NT2/D1 (cell line): ENCODE results near the gene HSD17B12.
"Not testable (repeated sequence)": the region's sequence is repeated elsewhere in the genome, so short reads cannot be mapped to it uniquely, and the experiment has no call there.

Experiments
- DNase-seq: peaks from one replicate; pipeline ENCODE4 v3.0.0-alpha.2; 2011; ENCODE audit warnings: low read depth, low spot score
- H3K27me3 ChIP-seq: 2 replicates; pipeline ENCODE4 v1.6.0; 2011; ENCODE audit warnings: mild to moderate bottlenecking; ENCODE audit not compliant: insufficient read length, insufficient read depth
- H3K36me3 ChIP-seq: 2 replicates; pipeline ENCODE4 v1.6.1; 2011; ENCODE audit warnings: mild to moderate bottlenecking, low read length, mixed read lengths; ENCODE audit not compliant: insufficient read depth, insufficient read length
- H3K4me1 ChIP-seq: 2 replicates; pipeline ENCODE4 v1.5.1; 2011; ENCODE audit not compliant: insufficient read depth, insufficient read length
- H3K4me3 ChIP-seq: 2 replicates; pipeline ENCODE4 v1.5.1; 2011; ENCODE audit warnings: low read depth; ENCODE audit not compliant: insufficient read length
- H3K9ac ChIP-seq: 2 replicates; pipeline ENCODE4 v1.6.0; 2011; ENCODE audit warnings: low read depth; ENCODE audit not compliant: insufficient read length
- H3K9me3 ChIP-seq: 2 replicates; pipeline ENCODE4 v1.5.1; 2011; ENCODE audit warnings: mild to moderate bottlenecking, low read length; ENCODE audit not compliant: insufficient read depth
- SUZ12 ChIP-seq: IDR thresholded peaks from 2 replicates; pipeline ENCODE4 v1.6.1; 2011; ENCODE audit not compliant: insufficient read length, insufficient read depth; ENCODE audit errors: extremely low read depth
- YY1 ChIP-seq: IDR thresholded peaks from 2 replicates; pipeline ENCODE4 v1.6.1; 2011; ENCODE audit not compliant: insufficient read length, insufficient read depth
- ZNF274 ChIP-seq: IDR thresholded peaks from 2 replicates; pipeline ENCODE4 v1.6.1; 2011; ENCODE audit warnings: mild to moderate bottlenecking, low read depth, low read length

Gene HSD17B12

DNA sequence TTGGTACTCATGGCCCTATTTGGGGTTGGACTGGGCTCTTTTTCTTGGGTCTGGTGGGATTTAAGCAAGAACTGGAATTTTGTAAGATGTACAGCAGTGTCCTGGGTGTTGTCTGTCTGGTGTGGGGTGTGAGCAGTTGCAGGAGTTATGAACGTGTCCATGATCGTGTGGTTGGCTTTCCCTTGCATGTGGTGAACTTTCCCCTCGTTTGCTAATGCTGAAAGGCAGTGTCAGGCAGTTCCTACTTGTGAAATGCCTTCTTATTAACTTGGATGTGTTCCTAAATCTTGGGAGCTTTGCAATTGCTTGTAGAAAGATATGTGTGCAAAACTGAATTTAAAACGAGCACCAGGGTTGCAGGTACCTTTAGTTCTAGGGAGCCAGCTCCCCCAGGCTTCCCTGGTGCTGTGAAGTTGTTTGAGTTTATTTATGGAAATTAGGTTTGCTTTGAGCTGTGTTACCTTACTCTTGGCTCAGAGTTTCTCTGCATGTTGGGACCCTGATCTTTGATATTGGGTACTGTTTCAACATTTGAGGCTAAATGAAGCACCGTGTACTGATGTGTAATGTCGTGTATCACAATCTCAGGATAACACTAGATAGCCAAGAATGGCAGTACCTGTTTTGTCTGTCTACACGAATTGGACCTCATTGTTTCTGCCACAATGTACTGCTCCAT is 35.8 kb upstream of the HSD17B12 start:
- Histone ChIP-seq H3K36me3 (peaks cover 5% of the 10 kb centered on the region), H3K4me1 (no peaks in the 10 kb centered on the region), H3K4me3 (peak overlapping the region; percentile 99), H3K9ac (peak overlapping the region; percentile 98), H3K27me3 (no peaks in the 10 kb centered on the region), H3K9me3 (no peaks in the 10 kb centered on the region)
- DNase-seq, result no peak
- TF ChIP-seq YY1 (no peak), ZNF274 (no peak), SUZ12 (no peak)

DNA sequence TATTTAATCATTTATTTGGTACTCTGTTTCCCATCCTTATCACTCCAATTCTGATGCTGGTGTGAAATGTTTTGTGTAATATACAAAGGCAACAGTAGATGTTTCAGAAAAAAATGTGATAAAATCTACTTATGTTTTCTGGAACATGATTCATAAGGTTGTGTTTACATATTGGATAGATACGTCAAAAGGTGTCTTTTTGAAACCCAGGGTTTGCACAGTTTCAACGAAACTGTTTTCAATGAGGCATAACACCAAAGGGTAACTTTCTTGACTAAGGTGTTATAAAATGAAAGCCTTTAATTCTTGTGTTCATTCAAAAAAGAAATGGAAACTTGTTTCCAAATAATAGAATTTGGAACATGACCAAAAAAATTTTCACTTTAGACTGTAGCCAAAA is 33.8 kb upstream of the HSD17B12 start:
- peaks cover 8% of the 10 kb centered on the region for H3K36me3 ChIP-seq
- H3K9ac ChIP-seq, result no peak overlapping the region
- no peak for TF ChIP-seq SUZ12
- TF ChIP-seq ZNF274, result no peak
- no peak for TF ChIP-seq YY1
- no peaks in the 10 kb centered on the region for H3K27me3 ChIP-seq
- H3K4me3 ChIP-seq, result no peak overlapping the region
- H3K4me1 ChIP-seq, result no peaks in the 10 kb centered on the region
- no peaks in the 10 kb centered on the region for H3K9me3 ChIP-seq
- no peak for DNase-seq

DNA sequence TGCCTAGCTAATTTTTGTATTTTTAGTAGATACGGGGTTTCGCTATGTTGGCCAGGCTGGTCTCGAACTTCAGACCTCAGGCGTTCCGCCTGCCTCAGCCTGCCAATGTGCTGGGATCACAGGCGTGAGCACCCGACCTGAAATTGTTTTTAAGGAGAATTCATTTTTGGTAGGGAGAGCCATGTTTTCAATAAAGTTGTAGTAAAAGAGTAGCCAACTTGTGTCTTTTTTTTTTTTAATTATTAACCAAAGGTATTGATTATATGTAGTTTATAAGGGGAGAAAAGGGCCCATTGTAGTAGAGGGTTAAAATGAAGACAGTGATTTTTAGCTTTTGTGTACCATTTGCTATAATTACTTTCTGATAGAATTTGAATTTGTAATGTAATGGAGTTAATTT is 31.6 kb upstream of the HSD17B12 start:
- Histone ChIP-seq H3K36me3 (peaks cover 8% of the 10 kb centered on the region), H3K4me1 (no peaks in the 10 kb centered on the region), H3K4me3 (no peak overlapping the region), H3K27me3 (peaks cover 5% of the 10 kb centered on the region), H3K9ac (no peak overlapping the region), H3K9me3 (no peaks in the 10 kb centered on the region)
- TF ChIP-seq SUZ12 (no peak), ZNF274 (no peak), YY1 (no peak)
- DNase-seq, result no peak

DNA sequence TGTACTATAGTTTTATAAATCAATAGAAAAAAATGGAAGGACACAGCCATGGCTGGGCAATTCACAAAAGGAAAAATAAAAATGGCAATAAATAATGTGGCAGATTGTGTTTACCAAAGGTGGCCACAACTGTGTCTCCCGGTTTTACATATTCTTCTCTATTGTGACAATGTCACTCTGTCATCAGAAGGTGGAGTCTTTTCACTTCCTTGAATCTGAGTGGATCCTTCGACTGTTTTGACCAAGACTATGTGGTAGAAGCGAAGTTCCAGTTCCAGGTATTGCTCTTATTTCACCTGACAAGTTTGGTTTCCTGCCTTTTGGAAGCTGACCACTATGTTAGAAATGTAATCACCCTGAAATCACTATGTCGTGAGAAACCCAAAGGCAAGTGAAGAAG is 31.0 kb upstream of the HSD17B12 start:
- no peak for TF ChIP-seq ZNF274
- TF ChIP-seq YY1, result no peak
- no peak for TF ChIP-seq SUZ12
- no peak for DNase-seq
- Histone ChIP-seq H3K9ac (no peak overlapping the region), H3K4me3 (no peak overlapping the region), H3K27me3 (peaks cover 5% of the 10 kb centered on the region), H3K9me3 (no peaks in the 10 kb centered on the region), H3K36me3 (peaks cover 8% of the 10 kb centered on the region), H3K4me1 (no peaks in the 10 kb centered on the region)

DNA sequence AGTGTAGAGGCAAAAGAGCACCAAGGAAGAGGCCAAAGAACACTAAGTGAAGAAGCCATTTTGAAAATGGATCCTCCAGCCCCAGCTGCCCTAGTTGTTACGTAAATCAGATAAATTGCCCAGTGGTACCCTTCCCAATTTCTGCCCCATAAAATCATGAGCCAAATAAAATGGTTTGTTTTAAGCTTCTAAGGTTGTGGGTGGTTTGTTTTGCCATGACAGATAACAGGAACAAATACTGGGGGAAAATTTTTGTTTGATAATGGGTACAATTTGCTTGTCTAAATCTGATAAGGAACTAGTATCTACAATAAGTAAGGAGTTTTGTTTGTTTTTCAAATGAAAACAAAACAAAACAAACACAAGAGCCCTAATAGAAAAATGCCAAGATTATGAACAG is 30.6 kb upstream of the HSD17B12 start:
- Histone ChIP-seq H3K9ac (no peak overlapping the region), H3K36me3 (peaks cover 8% of the 10 kb centered on the region), H3K27me3 (peaks cover 5% of the 10 kb centered on the region), H3K4me1 (no peaks in the 10 kb centered on the region), H3K9me3 (no peaks in the 10 kb centered on the region), H3K4me3 (no peak overlapping the region)
- TF ChIP-seq SUZ12 (no peak), ZNF274 (no peak), YY1 (no peak)
- no peak for DNase-seq

DNA sequence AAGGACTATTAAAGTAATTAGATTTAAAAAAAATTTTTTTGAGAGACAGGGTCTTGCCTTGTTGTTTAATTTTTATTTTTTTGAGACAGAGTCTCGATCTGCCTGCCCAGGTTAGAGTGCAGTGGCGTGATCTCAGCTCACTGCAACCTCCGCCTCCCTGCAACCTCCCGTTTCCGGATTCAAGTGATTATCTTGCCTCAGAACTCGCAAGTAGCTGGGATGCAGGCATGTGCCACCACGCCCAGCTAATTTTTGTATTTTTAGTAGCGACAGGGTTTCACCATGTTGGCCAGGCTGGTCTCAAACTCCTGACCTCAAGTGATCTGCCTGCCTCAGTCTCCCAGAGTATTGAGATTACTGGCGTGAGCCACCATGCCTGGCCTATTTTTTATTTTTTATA is 17.5 kb upstream of the HSD17B12 start:
- not testable (repeated sequence) for H3K27me3 ChIP-seq, DNase-seq

DNA sequence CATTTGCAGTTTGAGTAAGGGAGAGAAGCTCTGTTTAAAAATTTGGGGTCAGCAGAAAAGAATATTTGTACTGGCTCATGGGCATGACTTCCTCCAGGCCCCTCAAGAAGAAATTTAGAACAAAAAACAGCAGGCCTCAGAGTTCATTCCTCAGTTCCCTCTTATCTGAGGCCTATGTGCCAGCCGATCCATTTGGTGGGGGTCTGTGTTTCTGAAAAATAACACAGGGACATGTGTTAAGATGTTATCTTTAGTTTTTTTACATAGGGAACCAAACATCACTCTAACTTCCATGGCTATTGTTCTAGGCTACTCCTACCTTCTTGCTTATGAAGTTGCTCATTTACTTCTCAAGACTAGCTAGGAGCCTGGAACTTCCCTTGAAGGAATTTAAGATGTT is 16.2 kb upstream of the HSD17B12 start:
- DNase-seq, result no peak
- Histone ChIP-seq H3K27me3 (no peaks in the 10 kb centered on the region), H3K4me3 (no peak overlapping the region)

More for the DNA sequence above, 17.5 kb upstream of the HSD17B12 start:
- not testable (repeated sequence) for H3K9ac ChIP-seq, H3K36me3 ChIP-seq, H3K4me1 ChIP-seq, H3K4me3 ChIP-seq
- H3K9me3 ChIP-seq, result peaks cover 15% of the 10 kb centered on the region

DNA sequence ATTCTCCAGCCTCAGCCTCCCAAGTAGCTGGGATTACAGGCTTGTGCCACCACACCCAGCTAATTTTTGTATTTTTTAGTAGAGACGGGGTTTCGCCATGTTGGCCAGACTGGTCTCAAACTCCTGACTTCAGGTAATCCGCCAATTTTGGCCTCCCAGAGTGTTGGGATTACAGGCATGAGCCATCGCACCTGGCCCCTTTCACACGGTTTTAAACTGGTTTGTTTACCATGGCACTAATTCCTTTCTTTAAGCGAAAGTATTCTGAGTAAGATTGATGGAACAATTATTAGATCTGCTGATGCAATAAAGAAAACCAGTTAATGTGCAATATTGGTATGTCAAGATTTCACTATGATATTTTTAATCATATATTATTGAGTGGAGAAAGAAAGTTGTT is 9.3 kb upstream of the HSD17B12 start:
- not testable (repeated sequence) for H3K9ac ChIP-seq, H3K9me3 ChIP-seq, H3K36me3 ChIP-seq, H3K4me3 ChIP-seq, H3K4me1 ChIP-seq, H3K27me3 ChIP-seq, DNase-seq

More for the DNA sequence above, 16.2 kb upstream of the HSD17B12 start:
- no peak overlapping the region for H3K9ac ChIP-seq
- H3K9me3 ChIP-seq, result peaks cover 12% of the 10 kb centered on the region
- no peaks in the 10 kb centered on the region for H3K36me3 ChIP-seq
- no peaks in the 10 kb centered on the region for H3K4me1 ChIP-seq
- TF ChIP-seq SUZ12, result no peak
- TF ChIP-seq ZNF274, result no peak
- TF ChIP-seq YY1, result no peak
